ENCODE measurements around the gene COBL. TPM values are rescaled to one million over a fixed set of nuclear protein-coding genes. Genes with fewer than 3 reads are reported as not detected.
"Not testable (repeated sequence)": the region's sequence is repeated elsewhere in the genome, so short reads cannot be mapped to it uniquely, and the experiment has no call there.

COBL gene
- total RNA-seq, 1 experiment from 2014 or later, result 23.8 TPM

DNA sequence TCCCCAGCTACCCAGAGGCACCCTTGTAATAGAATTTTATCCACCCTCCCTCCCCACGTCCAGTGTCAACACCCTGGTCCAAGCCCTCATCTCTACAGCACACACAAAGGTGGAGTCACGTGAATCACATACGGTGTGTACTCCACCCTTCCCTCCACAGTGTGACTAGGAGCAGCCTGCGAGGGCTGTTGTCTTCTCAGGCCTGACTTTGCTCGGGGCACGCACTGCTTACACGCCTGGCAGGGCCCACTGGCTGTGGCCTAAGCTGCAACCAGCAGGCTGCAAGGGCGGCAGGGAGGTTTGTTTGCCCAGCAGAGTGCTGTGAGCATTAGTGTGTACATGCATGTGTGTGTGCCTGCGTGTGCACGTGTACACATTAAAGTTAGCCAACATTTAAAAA lies 93.7 kb downstream of the COBL start:
- DNase-seq (ENCODE audit: extremely low read depth, low read depth), result no peak

- DNase-seq (ENCODE audit: extremely low read depth, low read depth), result no peak
Observed at GRCh38 chr7:51220226-51220625, 96.4 kb downstream of the COBL start.

DNA sequence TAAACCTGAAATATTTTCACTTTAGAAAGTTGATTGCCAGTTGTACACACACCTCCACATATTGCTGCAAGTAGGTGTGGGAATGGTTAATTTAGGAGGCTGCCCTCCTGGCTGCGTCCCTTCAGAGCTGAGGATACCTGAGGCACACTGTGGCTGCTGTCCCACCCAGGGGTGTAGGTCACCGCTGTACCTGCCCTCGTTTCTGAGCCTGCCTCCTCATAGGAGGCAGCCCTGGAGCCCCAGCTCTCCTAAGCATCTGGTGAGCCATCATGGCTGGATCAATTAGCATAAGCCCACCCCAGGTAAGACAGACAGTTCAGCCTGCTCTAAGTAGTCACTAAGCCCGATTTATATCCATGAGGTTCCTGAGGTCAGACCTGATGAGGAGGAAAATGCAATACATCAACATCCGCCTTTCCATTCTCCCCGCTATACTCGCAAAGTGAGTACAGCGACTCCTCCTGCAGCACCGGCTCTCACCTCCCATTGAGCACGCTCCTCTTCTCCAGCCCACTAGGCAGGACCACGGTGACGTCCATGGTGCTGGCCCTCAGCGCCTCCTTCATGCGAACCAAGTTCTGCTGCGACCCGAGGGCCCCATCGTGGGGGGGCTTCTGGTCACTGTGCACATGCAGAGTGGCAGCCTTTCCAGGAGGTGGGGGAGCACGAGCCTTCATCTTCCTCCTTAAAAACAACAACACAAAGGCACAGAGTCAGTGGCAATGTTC lies 97.2 kb downstream of the COBL start:
- no peak for DNase-seq (ENCODE audit: extremely low read depth, low read depth)

- no peak for DNase-seq (ENCODE audit: extremely low read depth, low read depth)
Observed at GRCh38 chr7:51217804-51218203, 98.8 kb downstream of the COBL start.

DNA sequence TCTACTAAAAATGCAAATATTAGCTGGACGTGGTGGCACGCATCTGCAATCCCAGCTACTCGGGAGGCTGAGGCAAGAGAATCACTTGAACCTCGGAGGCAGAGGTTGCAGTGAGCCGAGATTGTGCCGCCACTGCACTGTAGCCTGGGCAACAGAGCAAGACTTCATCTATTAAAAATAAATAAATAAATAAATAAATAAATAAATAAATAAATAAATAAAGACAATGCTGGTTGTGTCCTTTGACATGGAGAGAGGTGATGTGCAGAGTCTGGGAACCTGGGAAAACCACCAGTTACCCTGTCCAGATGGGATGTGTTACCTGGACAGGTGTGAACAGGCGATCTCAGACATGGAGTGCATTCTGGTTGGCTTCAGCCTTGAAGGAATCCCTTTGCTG lies 102.5 kb downstream of the COBL start:
- no peak for DNase-seq (ENCODE audit: extremely low read depth, low read depth)

- no peak for DNase-seq (ENCODE audit: extremely low read depth, low read depth)
Observed at GRCh38 chr7:51213618-51214017, 103.0 kb downstream of the COBL start.

DNA sequence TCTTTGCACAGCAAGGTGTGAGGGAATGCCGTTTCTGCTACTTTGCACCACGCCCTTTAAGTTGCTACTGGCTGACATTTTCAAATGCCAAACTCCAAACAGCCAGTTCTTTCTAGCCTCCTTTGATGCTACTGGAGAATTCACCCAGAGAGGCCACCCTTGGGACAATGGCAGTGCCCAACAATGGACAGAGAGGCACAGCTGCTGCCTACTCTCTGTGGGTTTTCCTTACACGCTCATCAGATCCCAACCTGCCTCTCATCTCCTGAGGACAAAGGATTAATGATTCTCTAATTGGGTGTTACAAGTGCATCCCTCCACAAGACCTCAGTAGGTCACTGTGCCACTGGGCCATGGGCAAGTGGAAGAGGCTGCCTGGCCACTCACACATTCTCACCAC lies 105.8 kb downstream of the COBL start:
- DNase-seq (ENCODE audit: extremely low read depth, low read depth), result no peak

DNA sequence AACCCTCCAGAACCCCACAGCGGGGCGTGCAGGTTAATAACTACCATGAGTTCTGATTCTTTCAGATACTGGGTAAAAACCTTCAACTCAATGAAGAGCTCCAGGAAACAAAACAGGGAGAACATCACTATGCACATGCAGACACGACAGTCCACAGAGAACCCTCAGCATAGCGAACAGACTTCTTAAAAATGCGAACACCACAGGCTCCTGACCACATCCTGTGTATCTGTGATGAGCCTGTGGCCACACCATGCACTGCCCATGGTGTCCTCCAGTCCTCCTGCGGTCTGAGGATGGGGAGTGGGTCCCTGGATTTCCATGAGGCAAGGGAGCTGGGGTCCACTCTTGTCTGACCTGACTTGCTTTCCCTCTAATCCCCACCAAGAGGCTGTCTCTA lies 107.2 kb downstream of the COBL start:
- no peak for DNase-seq (ENCODE audit: extremely low read depth, low read depth)

GRCh38 chr7:51208125-51208524 lies 108.5 kb downstream of the COBL start:
- DNase-seq (ENCODE audit: extremely low read depth, low read depth), result not testable (repeated sequence)

DNA sequence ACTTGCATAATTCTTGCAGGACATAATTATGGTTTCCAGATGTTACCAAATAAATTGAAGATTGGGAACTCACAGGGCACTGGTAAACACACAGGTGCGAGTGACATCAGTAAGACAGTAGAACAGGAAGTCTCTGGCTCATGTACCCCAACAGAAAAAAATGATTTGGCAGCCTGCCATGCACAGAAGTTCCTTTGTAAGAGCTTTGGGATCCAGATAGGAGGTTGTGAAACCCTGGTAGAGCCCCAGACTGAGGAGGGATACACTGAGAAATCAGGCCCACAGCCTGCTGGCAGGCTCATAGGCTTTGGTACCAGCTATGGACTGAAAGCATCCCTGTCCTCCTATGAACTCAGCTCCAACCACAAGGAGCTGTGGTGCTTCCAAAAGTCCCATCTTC lies 118.0 kb downstream of the COBL start:
- DNase-seq (ENCODE audit: extremely low read depth, low read depth), result no peak

GRCh38 chr7:51190969-51191368 lies 125.6 kb downstream of the COBL start:
- DNase-seq (ENCODE audit: extremely low read depth, low read depth), result no peak

- DNase-seq (ENCODE audit: extremely low read depth, low read depth), result no peak
Observed at GRCh38 chr7:51189777-51190176, 126.8 kb downstream of the COBL start.

DNA sequence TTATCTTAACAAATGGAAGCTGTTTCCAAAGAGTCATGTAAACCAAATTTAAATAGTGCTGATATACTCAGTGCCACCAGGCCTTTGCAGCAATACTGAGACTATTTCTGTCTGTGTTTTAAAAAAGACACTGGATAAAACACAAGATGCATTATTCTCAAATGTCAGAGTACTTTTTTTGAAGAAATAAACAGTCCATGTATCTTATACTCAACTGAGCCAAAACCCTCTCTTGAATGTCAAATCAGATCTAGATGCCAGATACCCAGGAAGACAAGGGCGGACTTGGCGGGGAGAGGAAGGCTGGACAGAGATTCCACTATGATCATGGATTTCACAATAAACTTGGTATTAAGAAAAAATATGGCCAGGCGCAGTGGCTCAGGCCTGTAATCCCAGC lies 127.6 kb downstream of the COBL start:
- DNase-seq (ENCODE audit: extremely low read depth, low read depth), result no peak

DNA sequence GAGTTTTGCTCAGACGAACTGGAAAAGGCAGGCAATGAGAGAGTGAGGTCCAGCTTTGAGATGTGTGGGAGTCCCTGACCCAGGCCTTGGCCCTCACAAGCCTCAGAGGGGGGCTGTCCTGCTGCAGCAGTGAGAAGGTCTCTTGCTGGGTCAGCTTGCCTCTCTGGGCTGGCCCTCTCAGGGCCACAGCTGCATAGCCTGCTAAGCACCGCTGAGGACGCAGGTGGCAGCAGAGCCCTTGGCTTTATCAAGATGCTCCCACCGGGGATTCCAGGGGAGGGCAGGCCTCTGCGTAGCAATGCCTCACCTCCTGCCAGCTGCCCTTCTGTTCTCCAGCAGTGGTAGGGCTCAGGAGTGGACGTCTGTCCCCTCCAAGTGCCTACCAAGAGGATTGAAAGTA lies 128.7 kb downstream of the COBL start:
- DNase-seq (ENCODE audit: extremely low read depth, low read depth), result no peak

DNA sequence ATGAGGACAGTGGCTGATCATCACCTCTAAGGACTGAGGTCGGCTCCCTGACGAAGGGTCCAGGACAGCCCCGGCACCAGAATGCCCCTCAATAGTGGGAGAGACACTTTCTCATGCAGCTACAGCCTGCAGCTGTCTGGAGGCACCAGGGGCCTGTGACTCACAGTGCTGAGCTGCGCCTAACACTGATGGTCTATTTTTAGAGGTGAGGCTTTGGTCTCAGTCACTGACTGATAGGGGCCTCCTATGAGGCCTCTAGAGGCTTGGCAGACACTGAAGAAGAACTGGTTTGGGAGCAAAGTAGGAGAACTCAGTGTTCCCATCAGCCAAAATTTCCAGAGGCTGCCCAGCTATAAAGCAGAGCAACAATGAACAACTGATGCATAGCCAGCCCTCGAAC lies 130.1 kb downstream of the COBL start:
- no peak for DNase-seq (ENCODE audit: extremely low read depth, low read depth)

DNA sequence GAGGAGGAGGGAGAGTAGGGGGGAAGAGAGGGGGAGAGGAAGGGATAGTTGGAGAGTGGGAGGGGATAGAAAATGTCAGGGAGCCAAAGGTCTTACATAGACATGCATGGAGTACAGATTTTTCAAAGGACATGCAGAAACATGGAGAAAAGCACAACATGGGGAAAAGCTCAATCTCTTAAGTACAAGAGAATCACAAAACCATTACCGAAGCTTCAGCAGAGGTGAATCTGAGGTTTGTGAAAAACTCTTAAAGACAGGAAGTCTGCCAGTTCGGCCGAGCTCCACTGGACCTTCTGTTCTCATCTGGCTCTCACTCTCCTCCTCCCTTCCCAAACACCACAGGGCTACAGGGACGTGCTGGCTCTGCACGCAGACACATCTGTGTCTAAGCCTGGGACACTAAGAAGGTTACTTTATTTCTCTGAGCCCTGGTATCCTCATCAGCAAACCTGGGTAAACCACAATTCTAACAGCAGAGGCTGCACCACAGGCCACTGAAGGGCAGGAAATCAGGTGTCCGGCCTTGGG lies 133.9 kb downstream of the COBL start:
- DNase-seq (ENCODE audit: extremely low read depth, low read depth), result no peak

DNA sequence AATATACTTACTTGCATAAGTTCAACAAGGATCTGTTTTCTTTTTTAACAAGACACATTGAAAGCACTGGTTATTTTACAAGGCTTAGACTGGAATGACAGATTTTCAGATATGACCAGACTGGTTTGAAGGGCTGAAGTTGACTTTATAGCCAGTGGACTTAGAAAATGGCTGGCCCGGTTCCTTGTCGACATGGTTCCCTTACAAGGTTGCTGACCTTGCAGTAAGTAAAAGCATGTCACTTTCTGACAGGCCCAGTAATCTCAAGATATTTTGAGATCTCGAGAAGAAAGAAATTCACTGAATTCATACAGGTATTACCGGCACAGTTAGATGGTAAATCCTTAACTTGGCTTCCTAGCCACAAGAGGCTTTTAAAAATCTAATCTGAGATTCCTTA lies 136.5 kb downstream of the COBL start:
- DNase-seq (ENCODE audit: extremely low read depth, low read depth), result no peak

- no peak for DNase-seq (ENCODE audit: extremely low read depth, low read depth)
Observed at GRCh38 chr7:51175992-51176388, 140.6 kb downstream of the COBL start.

- no peak for DNase-seq (ENCODE audit: extremely low read depth, low read depth)
Observed at GRCh38 chr7:51175316-51175991, 141.2 kb downstream of the COBL start.

DNA sequence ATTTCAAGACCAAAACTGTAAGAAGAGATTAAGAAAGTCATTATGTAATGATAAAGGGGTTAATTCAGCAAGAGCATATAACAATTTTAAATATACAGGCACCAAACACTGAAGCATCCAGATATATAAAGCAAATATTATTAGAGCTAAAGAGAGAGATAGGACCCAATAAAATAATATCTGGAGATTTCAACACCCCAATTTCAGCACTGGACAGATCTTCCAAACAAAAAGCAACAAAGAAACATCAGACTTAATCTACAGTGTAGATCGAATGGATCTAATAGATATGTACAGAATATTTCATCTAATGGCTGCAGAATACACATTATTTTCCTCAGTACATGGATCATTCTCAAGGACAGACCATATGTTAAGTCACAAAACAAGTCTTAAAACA lies 151.3 kb downstream of the COBL start:
- no peak for DNase-seq (ENCODE audit: extremely low read depth, low read depth)

- peak; percentile 69 for DNase-seq (ENCODE audit: extremely low read depth, low read depth)
Observed at GRCh38 chr7:51162724-51163329, 153.8 kb downstream of the COBL start.

DNA sequence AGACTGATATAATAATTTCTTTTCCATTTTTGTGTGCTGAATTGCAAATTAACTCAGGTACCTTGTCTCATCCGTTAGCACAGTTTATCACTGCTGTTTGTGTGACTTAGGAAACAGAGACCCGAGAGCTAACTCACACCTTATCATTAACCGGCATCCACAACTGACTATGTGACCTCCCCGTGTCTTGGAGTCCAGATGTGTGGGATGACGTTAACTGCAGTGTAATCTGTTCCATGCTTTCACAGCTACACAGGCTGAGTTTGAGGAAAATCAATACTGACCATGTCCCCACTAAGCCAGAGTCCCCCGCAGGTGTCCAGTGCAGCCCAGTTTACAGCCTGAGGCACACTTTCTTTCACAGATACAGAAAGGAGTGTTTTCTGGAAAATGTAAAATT lies 154.7 kb downstream of the COBL start:
- DNase-seq (ENCODE audit: extremely low read depth, low read depth), result no peak

Data from NCI-H460 (cell line).